Stimulated activated CD8-positive, alpha-beta memory T cell treated with anti-CD3 and anti-CD28 coated beads, Interleukin-12 subunit alpha, Interleukin-12 subunit beta, amount 100 ng/mL, for 4 hours (primary cell): ENCODE measurements around the gene CD72.
"Not testable (repeated sequence)": the region's sequence is repeated elsewhere in the genome, so short reads cannot be mapped to it uniquely, and the experiment has no call there.

Experiments used
- DNase-seq: peaks from one replicate; pipeline ENCODE4 v3.0.0-alpha.2; 2020; ENCODE audit warnings: low read depth

The CD72 gene

GRCh38 chr9:35649431-35650340, 31.5 kb upstream of the CD72 start:
- DNase-seq = no peak

DNA sequence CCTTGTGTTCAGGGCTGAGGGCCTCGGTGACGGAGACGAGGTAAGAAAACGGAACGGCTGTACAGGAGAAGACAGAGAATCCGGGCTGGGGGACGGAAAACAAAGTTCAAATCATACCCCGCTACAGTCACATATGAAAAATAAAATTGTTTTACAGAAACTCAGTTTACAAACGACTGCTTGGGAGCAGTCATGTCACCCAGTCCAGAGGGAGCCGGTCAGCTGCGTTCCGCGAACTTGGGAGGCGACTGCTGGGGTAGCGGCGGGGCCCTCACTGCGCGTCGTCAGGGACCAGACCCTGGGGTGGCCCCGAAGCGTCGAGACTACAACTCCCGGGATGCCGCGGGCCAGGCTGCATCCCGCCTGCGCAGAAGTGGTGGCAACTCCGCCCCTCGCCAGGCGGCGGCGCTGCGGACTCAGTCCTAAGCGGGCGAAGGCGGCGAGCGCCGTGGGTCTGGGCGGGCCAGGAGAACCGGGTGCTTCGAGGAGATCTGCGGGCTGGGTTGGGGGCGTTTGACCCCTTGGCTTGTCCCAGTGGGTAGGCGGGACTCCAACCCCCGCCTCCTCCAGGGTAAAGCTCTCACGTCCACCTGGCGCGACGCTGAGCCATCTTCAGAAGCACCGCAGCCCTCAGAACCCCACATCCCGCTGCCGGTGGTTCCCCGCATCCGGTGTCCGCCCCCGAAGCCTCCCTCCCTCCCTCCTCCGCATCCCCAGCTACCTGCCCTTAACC, 28.5 kb upstream of the CD72 start:
- DNase-seq = peak; percentile 83

DNA sequence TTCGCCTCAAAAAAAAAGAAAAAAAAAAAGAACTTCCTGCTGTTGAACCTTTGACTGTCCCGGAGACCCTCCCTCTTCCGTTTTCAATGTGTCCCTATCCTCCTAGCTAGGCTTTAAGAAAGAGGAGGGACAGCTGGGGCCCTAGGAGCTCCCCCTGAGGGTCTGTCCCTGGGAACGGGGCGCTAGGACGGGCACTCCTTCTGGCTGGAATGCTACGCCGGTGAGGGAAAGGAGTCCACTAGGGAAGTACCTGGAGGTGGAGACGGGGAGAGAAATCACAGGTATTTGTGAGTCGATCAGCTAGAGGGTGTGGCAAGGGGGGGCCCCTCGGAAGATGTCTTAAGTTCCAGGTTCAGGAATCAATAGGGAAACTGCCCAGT, 27.9 kb upstream of the CD72 start:
- DNase-seq = no peak

- not testable (repeated sequence) for DNase-seq
Measured at GRCh38 chr9:35645736-35646135, 27.5 kb upstream of the CD72 start.

GRCh38 chr9:35643046-35643445, 24.8 kb upstream of the CD72 start:
- DNase-seq = no peak

DNA sequence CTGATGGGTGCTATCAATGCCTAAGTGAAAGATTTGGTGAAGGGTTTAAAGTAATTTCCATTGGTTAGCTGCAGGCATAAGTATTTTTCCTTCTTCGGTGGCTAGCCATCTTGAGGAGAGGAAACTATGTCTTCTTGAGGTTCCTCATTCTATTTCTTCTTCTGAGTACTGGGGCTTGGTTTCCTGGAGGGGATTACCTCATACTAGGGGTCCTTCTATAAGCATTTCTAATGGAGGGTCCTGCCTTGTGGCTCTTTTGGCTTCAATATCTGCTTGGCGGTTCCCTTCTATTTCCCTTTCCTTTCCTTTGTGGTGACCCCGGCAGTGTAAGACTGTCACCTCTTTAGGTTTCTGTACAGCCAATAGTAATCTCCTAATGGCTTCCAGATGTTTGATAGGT, 23.3 kb upstream of the CD72 start:
- not testable (repeated sequence) for DNase-seq

DNA sequence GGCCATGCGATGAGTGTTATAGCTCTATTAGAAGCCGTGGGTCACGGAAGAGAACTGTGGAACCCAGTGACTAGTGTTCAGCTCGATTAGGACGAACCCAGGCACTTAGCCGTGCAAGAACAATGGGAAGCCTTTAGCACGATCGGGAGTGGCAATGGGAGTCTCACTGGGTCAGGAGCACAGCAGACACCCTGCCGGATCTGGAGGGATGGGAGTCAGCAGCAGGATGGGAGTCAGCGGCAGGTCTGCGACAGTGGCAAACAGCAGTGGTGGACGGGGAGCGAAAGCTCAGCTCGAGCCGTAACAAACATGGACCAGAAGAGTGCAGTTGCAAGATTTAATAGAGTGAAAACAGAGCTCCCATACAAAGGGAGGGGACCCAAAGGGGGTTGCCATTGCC, 22.2 kb upstream of the CD72 start:
- not testable (repeated sequence) for DNase-seq

DNA sequence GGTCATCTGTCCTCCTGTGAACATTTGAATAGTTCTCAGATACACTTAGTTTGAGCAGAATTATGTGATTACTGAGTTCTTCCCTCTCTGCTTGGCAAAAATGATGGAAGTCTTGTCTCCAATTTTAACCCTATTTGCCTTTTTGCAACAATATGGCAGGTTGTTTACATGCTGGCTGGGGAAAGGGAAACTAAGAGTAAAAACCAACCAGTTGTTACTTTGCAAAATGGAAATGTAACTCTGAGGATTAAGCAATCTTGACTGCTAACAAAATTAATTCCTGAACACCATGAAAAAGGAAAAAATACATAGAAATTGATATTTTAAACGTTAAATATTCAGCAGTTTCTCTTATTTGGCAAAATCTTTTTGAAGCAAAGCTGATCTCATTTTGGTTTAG, 21.4 kb upstream of the CD72 start:
- DNase-seq = no peak

GRCh38 chr9:35639225-35639624, 21.0 kb upstream of the CD72 start:
- not testable (repeated sequence) for DNase-seq

DNA sequence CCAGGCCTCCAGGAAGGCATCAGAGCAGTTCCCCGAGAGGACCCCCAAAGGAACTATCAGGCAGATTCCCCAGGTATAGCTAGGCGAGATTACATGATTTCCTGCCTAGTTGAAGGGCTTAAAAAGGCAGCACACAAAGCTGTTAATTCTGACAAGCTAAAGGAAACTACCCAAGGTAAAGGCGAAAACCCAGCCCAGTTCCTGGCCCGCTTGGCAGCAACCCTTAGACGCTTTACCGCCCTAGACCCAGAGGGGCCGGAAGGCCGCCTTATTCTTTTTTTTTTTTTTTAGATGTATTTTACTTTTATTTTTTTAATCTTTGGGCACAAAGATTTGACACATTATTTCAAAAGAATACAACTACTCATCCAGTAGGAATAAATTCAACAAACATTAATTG, 20.5 kb upstream of the CD72 start:
- not testable (repeated sequence) for DNase-seq

DNA sequence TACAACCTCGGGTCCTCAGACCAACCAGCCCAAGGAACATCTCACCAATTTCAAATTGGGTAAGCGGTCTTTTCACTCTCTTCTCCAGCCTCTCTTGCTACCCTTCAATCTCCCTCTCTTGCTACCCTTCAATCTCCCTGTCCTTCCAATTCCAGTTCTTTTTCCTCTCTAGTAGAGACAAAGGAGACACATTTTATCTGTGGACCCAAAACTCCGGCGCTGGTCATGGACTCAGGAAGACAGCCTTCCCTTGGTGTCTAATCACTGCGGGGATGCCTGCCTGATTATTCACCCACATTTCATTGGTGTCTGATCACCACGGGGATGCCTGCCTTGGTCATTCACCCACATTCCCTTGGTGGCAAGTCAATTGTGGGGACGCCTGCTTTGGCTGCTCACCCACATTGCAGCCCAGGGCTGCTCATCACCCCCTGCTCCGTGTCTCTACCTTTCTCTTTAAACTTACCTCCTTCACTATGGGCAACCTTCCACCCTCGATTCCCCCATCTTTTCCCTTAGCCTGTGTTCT, 19.3 kb upstream of the CD72 start:
- not testable (repeated sequence) for DNase-seq

- DNase-seq = not testable (repeated sequence)
Measured at GRCh38 chr9:35636877-35637246, 18.6 kb upstream of the CD72 start.

DNA sequence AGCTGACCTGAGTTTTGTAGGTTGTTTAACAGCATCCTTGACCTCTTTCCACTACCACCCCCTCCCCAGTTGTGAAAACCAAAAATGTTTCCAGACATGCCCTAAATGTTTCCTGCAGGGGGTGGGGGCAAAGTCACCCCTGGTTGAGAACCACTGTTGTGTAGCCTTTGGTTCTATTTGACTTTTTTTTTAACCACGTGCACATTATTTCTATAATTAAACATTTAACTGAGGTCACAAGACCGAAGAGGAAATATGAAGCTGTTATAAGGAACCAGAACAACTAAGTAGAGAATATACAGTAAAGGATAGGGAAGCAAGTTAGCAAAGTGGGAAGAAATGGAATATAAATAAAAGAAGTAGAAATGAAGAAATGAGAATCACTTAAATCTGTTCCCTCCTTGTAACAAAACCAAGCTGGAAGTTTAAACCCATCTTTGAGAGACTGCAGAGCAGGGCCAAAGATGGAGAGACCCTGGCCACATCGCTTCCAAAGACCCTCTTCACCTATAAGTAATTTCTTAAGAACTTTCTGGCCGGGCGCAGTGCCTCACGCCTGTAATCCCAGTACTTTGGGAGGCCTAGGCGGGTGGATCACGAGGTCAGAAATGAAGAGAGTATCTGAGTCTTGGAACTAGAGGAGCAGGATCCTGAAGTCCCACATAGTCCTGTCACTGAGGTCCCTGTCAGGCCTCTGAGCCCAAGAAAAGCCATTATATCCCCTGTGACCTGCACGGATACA, 18.1 kb upstream of the CD72 start:
- no peak for DNase-seq

GRCh38 chr9:35635730-35636129, 17.5 kb upstream of the CD72 start:
- DNase-seq = no peak

GRCh38 chr9:35629597-35629996, 11.4 kb upstream of the CD72 start:
- no peak for DNase-seq

DNA sequence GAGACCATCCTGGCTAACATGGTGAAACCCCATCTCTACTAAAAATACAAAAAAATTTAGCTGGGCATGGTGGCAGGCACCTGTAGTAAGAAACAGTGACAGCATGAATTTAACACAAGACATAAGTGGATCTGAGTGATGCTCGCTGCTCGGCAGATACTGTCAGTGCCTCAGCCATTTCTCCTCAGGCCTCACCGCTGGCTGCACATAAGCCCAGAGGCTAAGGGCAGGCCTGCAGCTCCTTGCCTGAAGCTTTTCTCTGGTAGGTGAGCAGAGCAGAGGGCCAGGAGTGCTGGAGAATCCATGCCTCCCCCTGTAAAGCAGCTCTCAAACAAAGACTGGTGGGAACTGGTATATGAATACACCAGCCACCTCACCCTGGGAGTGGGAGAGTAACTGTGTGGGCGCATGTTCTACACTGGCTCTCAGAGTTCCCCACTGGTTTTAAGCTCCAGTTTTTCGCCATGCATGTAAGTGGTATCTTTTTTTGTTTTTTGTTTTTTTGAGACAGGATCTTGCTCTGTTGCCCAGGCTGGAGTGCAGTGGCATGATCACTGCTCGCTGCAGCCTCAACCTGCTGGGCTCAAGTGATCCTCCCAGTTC, 10.3 kb upstream of the CD72 start:
- no peak for DNase-seq

DNA sequence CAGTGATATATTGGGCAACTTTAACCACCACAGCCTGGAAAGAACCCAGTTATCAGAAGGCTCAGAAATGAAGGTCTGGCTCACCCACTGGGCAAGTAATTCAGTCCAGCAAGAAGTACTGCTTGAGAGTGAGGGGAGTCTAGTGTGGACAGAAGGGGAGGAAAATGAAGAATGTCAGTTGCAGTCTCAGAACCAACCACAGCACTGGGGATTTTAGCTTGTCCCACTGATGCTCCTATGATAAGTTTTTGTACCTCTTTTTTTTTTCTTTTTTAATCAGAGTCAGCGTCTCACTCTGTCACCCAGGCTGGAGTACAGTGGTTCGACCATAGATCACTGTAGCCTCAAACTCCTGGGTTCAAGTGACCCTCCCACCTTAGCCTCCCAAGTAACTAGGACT, 9.4 kb upstream of the CD72 start:
- no peak for DNase-seq

DNA sequence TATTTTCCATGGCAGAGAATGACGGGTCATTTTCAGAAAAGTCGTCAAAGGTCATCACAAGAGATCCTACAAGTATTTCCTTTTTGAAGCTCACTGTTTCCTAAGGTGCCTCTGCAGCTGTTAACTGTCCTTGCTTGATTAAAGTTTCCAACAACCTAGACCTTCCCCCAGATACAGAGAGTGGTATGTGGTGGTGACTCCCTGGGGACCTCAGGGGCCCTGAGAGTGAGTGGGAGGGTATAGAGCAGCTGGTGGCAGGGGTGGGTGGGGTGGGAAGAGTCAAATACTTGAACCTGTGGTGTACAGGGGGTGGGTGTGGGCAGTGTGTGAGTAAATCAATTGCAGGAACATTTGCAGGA, 1.6 kb upstream of the CD72 start:
- no peak for DNase-seq

GRCh38 chr9:35618854-35619799, 914 bp upstream of the CD72 start:
- peak; percentile 29 for DNase-seq

GRCh38 chr9:35617548-35617947, 665 bp downstream of the CD72 start:
- no peak for DNase-seq
